RWPE2 (cell line): ENCODE data around the gene GPER1.

Experiments
- ATAC-seq: fragments of 200-7000 bp; cut with Tn5 transposase; 3 replicates; pipeline ENCODE4 v1.9.1; 2021; ENCODE audit warnings: low read depth
- DNase-seq: peaks from one replicate; pipeline ENCODE4 v3.0.0-alpha.2; 2020; ENCODE audit warnings: low spot score
- H3K27ac ChIP-seq: fragments of 450-650 bp; 2 replicates; pipeline ENCODE4 v1.5.1; 2017; ENCODE audit warnings: mild to moderate bottlenecking; ENCODE audit not compliant: poor library complexity, severe bottlenecking
- H3K27me3 ChIP-seq: fragments of 250-450 bp; sonication (Bioruptor Pico); 2 replicates; pipeline ENCODE4 v1.5.1; 2021; ENCODE audit warnings: mild to moderate bottlenecking, moderate library complexity; ENCODE audit not compliant: insufficient read depth, poor library complexity, severe bottlenecking
- H3K36me3 ChIP-seq: fragments of 250-450 bp; sonication (Bioruptor Pico); 2 replicates; pipeline ENCODE4 v1.5.1; 2020; ENCODE audit warnings: low read depth, mild to moderate bottlenecking, moderate library complexity
- H3K4me1 ChIP-seq: fragments of 250-450 bp; sonication (Bioruptor Pico); 2 replicates; pipeline ENCODE4 v1.5.1; 2021; ENCODE audit warnings: mild to moderate bottlenecking, moderate library complexity; ENCODE audit not compliant: insufficient read depth, poor library complexity, severe bottlenecking
- H3K4me3 ChIP-seq: fragments of 250-450 bp; sonication (Bioruptor Pico); 2 replicates; pipeline ENCODE4 v1.5.1; 2021; ENCODE audit warnings: mild to moderate bottlenecking, moderate library complexity; ENCODE audit not compliant: severe bottlenecking
- H3K9me3 ChIP-seq: fragments of 250-450 bp; sonication (Bioruptor Pico); 2 replicates; pipeline ENCODE4 v1.5.1; 2021; ENCODE audit warnings: mild to moderate bottlenecking, moderate library complexity; ENCODE audit not compliant: severe bottlenecking
- TF ChIP-seq, protein P1 (sequence below): fragments of 450-650 bp; IDR thresholded peaks from one replicate; pipeline ENCODE4 v1.5.1; 2017; ENCODE audit warnings: mild to moderate bottlenecking, moderate library complexity; ENCODE audit not compliant: poor library complexity, severe bottlenecking

The GPER1 gene

DNA sequence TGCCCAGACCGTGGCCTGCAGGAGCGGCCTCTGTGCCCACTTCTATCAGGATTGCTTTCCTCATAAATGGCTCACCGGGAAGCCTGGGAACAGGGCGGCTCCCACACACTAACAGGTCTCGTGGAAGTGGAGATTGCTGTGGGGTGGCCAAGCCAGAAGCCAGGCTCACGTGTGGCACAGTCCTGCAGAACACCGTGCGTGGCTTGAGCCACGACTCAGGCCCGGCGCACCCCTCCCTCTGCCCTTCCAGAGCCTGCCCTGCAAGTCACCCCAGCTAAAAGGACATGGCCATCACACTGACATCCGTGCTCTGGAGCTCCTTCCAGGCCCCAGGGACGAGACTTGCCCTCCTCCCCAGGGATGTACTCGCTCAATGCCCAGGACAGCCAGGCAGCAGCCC, 7.0 kb downstream of the GPER1 start:
- H3K27me3 ChIP-seq, result no peaks in the 10 kb centered on the region

DNA sequence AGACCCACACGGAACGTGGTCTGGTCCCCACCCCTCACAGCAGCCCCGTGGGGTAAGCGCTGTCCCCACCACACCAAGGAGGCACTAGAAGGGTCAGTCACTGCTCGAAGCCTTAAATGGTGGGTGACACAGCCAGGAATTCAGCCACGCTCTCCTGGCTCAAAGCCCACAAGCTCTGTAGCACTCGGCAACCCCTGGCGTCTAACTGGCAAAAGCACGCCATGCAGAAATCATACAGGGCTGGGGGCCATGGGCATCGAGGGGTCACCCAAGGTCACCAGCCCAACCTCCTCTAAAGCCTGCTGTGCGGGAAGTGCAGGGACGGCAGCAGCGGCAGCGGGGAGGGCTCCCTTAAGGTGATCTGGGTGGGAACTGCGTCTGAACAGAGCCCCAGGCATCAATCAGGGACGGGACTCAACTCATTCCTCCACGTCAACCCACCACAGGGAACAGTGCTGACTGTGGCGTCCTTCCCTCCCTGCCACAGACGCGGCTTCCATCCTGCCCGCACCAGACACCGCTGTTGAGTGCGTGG, 7.8 kb downstream of the GPER1 start:
- no peak overlapping the region for H3K4me3 ChIP-seq
- no peaks in the 10 kb centered on the region for H3K36me3 ChIP-seq
- DNase-seq (no peak), ATAC-seq (no peak)
- no peaks in the 10 kb centered on the region for H3K27me3 ChIP-seq
- no peak overlapping the region for H3K27ac ChIP-seq
- no peaks in the 10 kb centered on the region for H3K9me3 ChIP-seq
- TF ChIP-seq, protein P1, sequence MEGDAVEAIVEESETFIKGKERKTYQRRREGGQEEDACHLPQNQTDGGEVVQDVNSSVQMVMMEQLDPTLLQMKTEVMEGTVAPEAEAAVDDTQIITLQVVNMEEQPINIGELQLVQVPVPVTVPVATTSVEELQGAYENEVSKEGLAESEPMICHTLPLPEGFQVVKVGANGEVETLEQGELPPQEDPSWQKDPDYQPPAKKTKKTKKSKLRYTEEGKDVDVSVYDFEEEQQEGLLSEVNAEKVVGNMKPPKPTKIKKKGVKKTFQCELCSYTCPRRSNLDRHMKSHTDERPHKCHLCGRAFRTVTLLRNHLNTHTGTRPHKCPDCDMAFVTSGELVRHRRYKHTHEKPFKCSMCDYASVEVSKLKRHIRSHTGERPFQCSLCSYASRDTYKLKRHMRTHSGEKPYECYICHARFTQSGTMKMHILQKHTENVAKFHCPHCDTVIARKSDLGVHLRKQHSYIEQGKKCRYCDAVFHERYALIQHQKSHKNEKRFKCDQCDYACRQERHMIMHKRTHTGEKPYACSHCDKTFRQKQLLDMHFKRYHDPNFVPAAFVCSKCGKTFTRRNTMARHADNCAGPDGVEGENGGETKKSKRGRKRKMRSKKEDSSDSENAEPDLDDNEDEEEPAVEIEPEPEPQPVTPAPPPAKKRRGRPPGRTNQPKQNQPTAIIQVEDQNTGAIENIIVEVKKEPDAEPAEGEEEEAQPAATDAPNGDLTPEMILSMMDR, result no peak
- H3K4me1 ChIP-seq, result no peaks in the 10 kb centered on the region

More for the DNA sequence above, 7.0 kb downstream of the GPER1 start:
- H3K4me3 ChIP-seq, result no peak overlapping the region
- H3K36me3 ChIP-seq, result no peaks in the 10 kb centered on the region
- no peak for DNase-seq
- no peak for ATAC-seq
- H3K27ac ChIP-seq, result no peak overlapping the region
- H3K9me3 ChIP-seq, result no peaks in the 10 kb centered on the region
- no peaks in the 10 kb centered on the region for H3K4me1 ChIP-seq
- TF ChIP-seq, protein P1, result no peak

DNA sequence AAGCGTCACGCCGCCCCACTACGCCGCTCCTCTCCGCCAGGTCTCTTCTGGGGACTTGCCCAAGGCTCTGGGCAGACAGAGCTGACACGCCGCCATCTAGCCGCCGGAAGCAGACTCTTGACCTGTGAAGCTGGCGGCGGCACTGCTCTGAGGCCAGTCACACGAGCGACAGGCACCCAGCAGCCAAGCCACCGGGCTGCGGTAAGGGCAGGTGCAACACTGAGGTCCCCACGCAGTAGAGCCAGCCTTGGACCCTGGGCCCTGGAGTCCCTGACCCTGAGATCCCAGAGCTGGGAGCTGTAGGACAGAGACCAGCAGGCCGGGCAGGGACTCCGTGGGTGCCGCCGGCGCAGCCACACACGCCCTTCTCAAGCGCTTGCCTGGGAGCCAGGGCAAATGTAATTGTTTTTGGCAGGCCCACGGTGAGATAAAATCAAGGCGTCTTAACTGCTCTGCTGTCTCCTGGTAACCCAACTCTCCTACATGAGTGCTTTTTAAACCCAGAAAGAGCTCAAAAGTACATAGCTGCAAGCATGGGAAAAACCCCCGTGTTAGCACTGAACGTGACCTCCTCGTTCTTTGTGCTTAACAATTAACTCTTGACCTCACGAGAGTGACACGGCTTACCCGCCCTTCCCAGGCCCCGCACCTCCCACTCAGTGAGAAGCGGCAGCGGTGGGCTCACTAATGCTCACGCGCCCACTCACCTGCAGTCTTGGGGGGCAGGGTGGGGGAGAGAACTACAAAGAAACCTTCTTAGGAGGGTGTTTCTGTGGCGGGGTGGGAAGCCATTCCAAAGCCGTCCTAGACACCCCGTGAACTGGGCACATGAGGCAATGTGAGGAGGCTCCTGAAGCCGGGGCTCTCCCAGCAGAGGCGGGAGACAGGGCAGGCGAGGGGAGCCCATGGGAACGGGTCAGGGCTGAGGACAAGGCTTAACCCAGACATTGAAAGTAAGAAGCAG, 8.5 kb downstream of the GPER1 start:
- Histone ChIP-seq H3K36me3 (no peaks in the 10 kb centered on the region), H3K27me3 (no peaks in the 10 kb centered on the region), H3K4me1 (no peaks in the 10 kb centered on the region), H3K9me3 (no peaks in the 10 kb centered on the region), H3K4me3 (no peak overlapping the region), H3K27ac (no peak overlapping the region)
- ATAC-seq (no peak), DNase-seq (no peak)
- TF ChIP-seq, protein P1, result no peak

DNA sequence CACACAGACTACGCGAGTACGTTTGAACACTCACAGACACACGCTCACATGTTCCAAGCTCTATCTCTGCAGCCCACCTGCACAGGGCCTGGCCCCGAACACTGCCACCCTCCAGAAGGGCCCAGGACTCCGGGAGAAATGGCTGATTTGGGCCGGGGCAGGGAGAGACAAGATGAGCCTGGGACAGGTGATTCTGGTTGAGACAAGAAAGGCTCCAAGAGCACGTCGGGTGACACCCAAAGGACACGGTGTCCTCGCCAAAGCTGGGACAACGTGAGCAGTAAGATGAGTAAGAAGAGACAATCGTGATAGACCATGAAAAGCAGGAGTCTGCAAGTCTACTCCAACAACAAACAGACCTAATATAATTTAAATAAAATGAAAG, 9.2 kb downstream of the GPER1 start:
- no peaks in the 10 kb centered on the region for H3K4me1 ChIP-seq
- H3K36me3 ChIP-seq, result no peaks in the 10 kb centered on the region
- TF ChIP-seq, protein P1, result no peak
- no peak for ATAC-seq
- no peak for DNase-seq
- H3K4me3 ChIP-seq, result no peak overlapping the region
- H3K27ac ChIP-seq, result no peak overlapping the region
- no peaks in the 10 kb centered on the region for H3K9me3 ChIP-seq
- H3K27me3 ChIP-seq, result no peaks in the 10 kb centered on the region
